DMS53 treated with DMSO at 0.1 percent for 48 hours (cell line): Measurements from ENCODE around the gene SNAPC3.
"Not testable (repeated sequence)": the region's sequence is repeated elsewhere in the genome, so short reads cannot be mapped to it uniquely, and the experiment has no call there.

Experiments used
- DNase-seq: peaks from one replicate; lab custom pipeline; 2025; ENCODE audit not compliant: unreplicated experiment; lab: John Stamatoyannopoulos, UW

Gene SNAPC3

GRCh38 chr9:15423231-15423985, 732 bp downstream of the SNAPC3 start:
- no peak for DNase-seq

GRCh38 chr9:15426019-15426418, 3.3 kb downstream of the SNAPC3 start:
- DNase-seq = no peak

GRCh38 chr9:15427702-15428101, 5.0 kb downstream of the SNAPC3 start:
- not testable (repeated sequence) for DNase-seq

- DNase-seq = no peak
Measured at GRCh38 chr9:15430920-15431844, 8.5 kb downstream of the SNAPC3 start.

GRCh38 chr9:15433191-15433590, 10.5 kb downstream of the SNAPC3 start:
- DNase-seq = no peak

- DNase-seq = no peak
Measured at GRCh38 chr9:15433661-15434060, 11.0 kb downstream of the SNAPC3 start.

- DNase-seq = no peak
Measured at GRCh38 chr9:15438891-15439290, 16.2 kb downstream of the SNAPC3 start.

- not testable (repeated sequence) for DNase-seq
Measured at GRCh38 chr9:15441841-15442240, 19.2 kb downstream of the SNAPC3 start.

GRCh38 chr9:15442264-15442663, 19.6 kb downstream of the SNAPC3 start:
- DNase-seq = not testable (repeated sequence)

- DNase-seq = no peak
Measured at GRCh38 chr9:15444141-15444540, 21.5 kb downstream of the SNAPC3 start.

GRCh38 chr9:15453956-15454355, 31.3 kb downstream of the SNAPC3 start:
- DNase-seq = no peak

- DNase-seq = no peak
Measured at GRCh38 chr9:15461056-15461455, 38.4 kb downstream of the SNAPC3 start.

GRCh38 chr9:15461601-15462000, 38.9 kb downstream of the SNAPC3 start:
- no peak for DNase-seq

GRCh38 chr9:15468145-15468544, 45.5 kb downstream of the SNAPC3 start:
- peak; percentile 16 for DNase-seq

GRCh38 chr9:15469406-15469805, 46.7 kb downstream of the SNAPC3 start:
- DNase-seq = no peak

GRCh38 chr9:15469862-15470261, 47.2 kb downstream of the SNAPC3 start:
- DNase-seq = no peak

GRCh38 chr9:15475923-15476536, 53.4 kb downstream of the SNAPC3 start:
- no peak for DNase-seq

- no peak for DNase-seq
Measured at GRCh38 chr9:15480028-15480427, 57.4 kb downstream of the SNAPC3 start.

- DNase-seq = no peak
Measured at GRCh38 chr9:15482146-15482545, 59.5 kb downstream of the SNAPC3 start.

- no peak for DNase-seq
Measured at GRCh38 chr9:15484802-15485201, 62.1 kb downstream of the SNAPC3 start.

GRCh38 chr9:15485836-15486666, 63.4 kb downstream of the SNAPC3 start:
- DNase-seq = no peak
